Stimulated activated CD4-positive, alpha-beta T cell treated with anti-CD3 and anti-CD28 coated beads, Interleukin-1b, Interleukin-23, amount 100 ng/mL, for 1 hour (primary cell): ENCODE data around the gene ENTREP1.
"Not testable (repeated sequence)": the region's sequence is repeated elsewhere in the genome, so short reads cannot be mapped to it uniquely, and the experiment has no call there.

Experiments used
- DNase-seq, 2 donors: peaks; one replicate each; pipeline ENCODE4 v3.0.0-alpha.2; 2020; ENCODE audit warnings: low read depth in 2 of 2

Gene ENTREP1

GRCh38 chr9:69324549-69325401 is at the start of gene ENTREP1:
TSS of gene ENTREP1 (plus strand) at chr9:69325215. CDS start at chr9:69325310, 95 bp downstream.
- DNase-seq = no peak

- DNase-seq = no peak
Measured at GRCh38 chr9:69276775-69277174, 48.2 kb upstream of the ENTREP1 start.

GRCh38 chr9:69279084-69279731 is 45.8 kb upstream of the ENTREP1 start:
- DNase-seq = no peak

- DNase-seq = no peak
Measured at GRCh38 chr9:69279733-69280132, 45.3 kb upstream of the ENTREP1 start.

GRCh38 chr9:69283003-69283402 is 42.0 kb upstream of the ENTREP1 start:
- DNase-seq = no peak

GRCh38 chr9:69292078-69292477 is 32.9 kb upstream of the ENTREP1 start:
- no peak for DNase-seq

- DNase-seq = no peak
Measured at GRCh38 chr9:69293156-69293555, 31.9 kb upstream of the ENTREP1 start.

- DNase-seq = no peak
Measured at GRCh38 chr9:69295872-69296552, 29.0 kb upstream of the ENTREP1 start.

GRCh38 chr9:69297300-69297980 is 27.6 kb upstream of the ENTREP1 start:
- DNase-seq = no peak

- no peak for DNase-seq
Measured at GRCh38 chr9:69299315-69299714, 25.7 kb upstream of the ENTREP1 start.

GRCh38 chr9:69299826-69300225 is 25.2 kb upstream of the ENTREP1 start:
- DNase-seq = no peak

- no peak for DNase-seq
Measured at GRCh38 chr9:69303331-69303730, 21.7 kb upstream of the ENTREP1 start.

- DNase-seq = not testable (repeated sequence)
Measured at GRCh38 chr9:69306895-69307445, 18.0 kb upstream of the ENTREP1 start.

- DNase-seq = no peak
Measured at GRCh38 chr9:69307446-69308205, 17.4 kb upstream of the ENTREP1 start.

GRCh38 chr9:69308206-69308931 is 16.6 kb upstream of the ENTREP1 start:
- no peak for DNase-seq

- DNase-seq = no peak
Measured at GRCh38 chr9:69313175-69313574, 11.8 kb upstream of the ENTREP1 start.

GRCh38 chr9:69314547-69314946 is 10.5 kb upstream of the ENTREP1 start:
- DNase-seq = no peak

- DNase-seq = no peak
Measured at GRCh38 chr9:69317081-69317480, 7.9 kb upstream of the ENTREP1 start.

- DNase-seq = no peak
Measured at GRCh38 chr9:69317894-69318293, 7.1 kb upstream of the ENTREP1 start.

- DNase-seq = no peak
Measured at GRCh38 chr9:69319324-69320025, 5.5 kb upstream of the ENTREP1 start.
